Measurements from ENCODE around the gene ETV3. TPM values are rescaled to one million over a fixed set of nuclear protein-coding genes. Genes with fewer than 3 reads are reported as not detected.

Gene ETV3
- total RNA-seq, 1 donor from 2014 or later, result 11.2 TPM

- DNase-seq (ENCODE audit: low read depth in 2 of 2), result no peak
Measured at GRCh38 chr1:157091668-157092273, 46.4 kb downstream of the ETV3 start.

GRCh38 chr1:157091186-157091585 is 47.0 kb downstream of the ETV3 start:
- DNase-seq (ENCODE audit: low read depth in 2 of 2), result no peak

- no peak for DNase-seq (ENCODE audit: low read depth in 2 of 2)
Measured at GRCh38 chr1:157090771-157091170, 47.4 kb downstream of the ETV3 start.

GRCh38 chr1:157090196-157090647 is 48.0 kb downstream of the ETV3 start:
- peak; percentile 39 to 69 for DNase-seq (ENCODE audit: low read depth in 2 of 2)

GRCh38 chr1:157089789-157090188 is 48.4 kb downstream of the ETV3 start:
- no peak for DNase-seq (ENCODE audit: low read depth in 2 of 2)

GRCh38 chr1:157088607-157089006 is 49.6 kb downstream of the ETV3 start:
- DNase-seq (ENCODE audit: low read depth in 2 of 2), result no peak

GRCh38 chr1:157087030-157087429 is 51.2 kb downstream of the ETV3 start:
- no peak for DNase-seq (ENCODE audit: low read depth in 2 of 2)

- no peak for DNase-seq (ENCODE audit: low read depth in 2 of 2)
Measured at GRCh38 chr1:157086299-157086698, 51.9 kb downstream of the ETV3 start.

GRCh38 chr1:157085421-157085820 is 52.8 kb downstream of the ETV3 start:
- DNase-seq (ENCODE audit: low read depth in 2 of 2), result no peak

- no peak for DNase-seq (ENCODE audit: low read depth in 2 of 2)
Measured at GRCh38 chr1:157084720-157085119, 53.5 kb downstream of the ETV3 start.

- no peak for DNase-seq (ENCODE audit: low read depth in 2 of 2)
Measured at GRCh38 chr1:157081707-157082106, 56.5 kb downstream of the ETV3 start.

- DNase-seq (ENCODE audit: low read depth in 2 of 2), result no peak
Measured at GRCh38 chr1:157080714-157081113, 57.5 kb downstream of the ETV3 start.

- no peak for DNase-seq (ENCODE audit: low read depth in 2 of 2)
Measured at GRCh38 chr1:157077394-157077793, 60.8 kb downstream of the ETV3 start.

- DNase-seq (ENCODE audit: low read depth in 2 of 2), result peak; percentile 50 to 73
Measured at GRCh38 chr1:157073944-157074685, 64.1 kb downstream of the ETV3 start.

Other genes with a start within 250 kb of the ETV3 start
- gene PEAR1, start 244.7 kb downstream of the ETV3 start, total RNA-seq, result 10.9 and 25.2 TPM in 2 replicates
- 0.13 TPM in 2 replicates for gene LRRC71, start 217.8 kb downstream of the ETV3 start, total RNA-seq
- 18.4 and 22.5 TPM in 2 replicates for gene ARHGEF11, start 92.7 kb downstream of the ETV3 start, total RNA-seq
- gene ETV3L, start 38.6 kb downstream of the ETV3 start, total RNA-seq, result under 0.01 TPM in 1 of 2 replicates, not detected in the other